Prostate gland (tissue), 2 donors: ENCODE measurements around the gene CCDC69.

Experiments used
- POLR2A ChIP-seq: fragments of 450-650 bp; IDR thresholded peaks from one replicate; pipeline ENCODE4 v1.6.1; 2016; ENCODE audit warnings: antibody characterized with exemption, mild to moderate bottlenecking
- POLR2AphosphoS5 ChIP-seq: sonication (generic); formaldehyde crosslinking; IDR thresholded peaks from one replicate; pipeline ENCODE4 v1.6.1; 2017; ENCODE audit warnings: antibody characterized with exemption
- TF ChIP-seq, protein P1 (sequence below), 4 experiments: fragments of 200-600 bp in 2 of 4; fragments of 450-650 bp in 2 of 4; sonication (generic) in 2 of 4; IDR thresholded peaks; 1 replicate in 3 of 4; 2 replicates in 1 of 4; pipeline ENCODE4 v1.5.1; 2016 to 2019; ENCODE audit warnings: antibody characterized with exemption in 4 of 4, mild to moderate bottlenecking in 2 of 4, moderate library complexity in 2 of 4

- TF ChIP-seq, protein P1, sequence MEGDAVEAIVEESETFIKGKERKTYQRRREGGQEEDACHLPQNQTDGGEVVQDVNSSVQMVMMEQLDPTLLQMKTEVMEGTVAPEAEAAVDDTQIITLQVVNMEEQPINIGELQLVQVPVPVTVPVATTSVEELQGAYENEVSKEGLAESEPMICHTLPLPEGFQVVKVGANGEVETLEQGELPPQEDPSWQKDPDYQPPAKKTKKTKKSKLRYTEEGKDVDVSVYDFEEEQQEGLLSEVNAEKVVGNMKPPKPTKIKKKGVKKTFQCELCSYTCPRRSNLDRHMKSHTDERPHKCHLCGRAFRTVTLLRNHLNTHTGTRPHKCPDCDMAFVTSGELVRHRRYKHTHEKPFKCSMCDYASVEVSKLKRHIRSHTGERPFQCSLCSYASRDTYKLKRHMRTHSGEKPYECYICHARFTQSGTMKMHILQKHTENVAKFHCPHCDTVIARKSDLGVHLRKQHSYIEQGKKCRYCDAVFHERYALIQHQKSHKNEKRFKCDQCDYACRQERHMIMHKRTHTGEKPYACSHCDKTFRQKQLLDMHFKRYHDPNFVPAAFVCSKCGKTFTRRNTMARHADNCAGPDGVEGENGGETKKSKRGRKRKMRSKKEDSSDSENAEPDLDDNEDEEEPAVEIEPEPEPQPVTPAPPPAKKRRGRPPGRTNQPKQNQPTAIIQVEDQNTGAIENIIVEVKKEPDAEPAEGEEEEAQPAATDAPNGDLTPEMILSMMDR (IDR thresholded peaks at IDR 0.05), result no peak
- TF ChIP-seq POLR2A (no peak), POLR2AphosphoS5 (no peak)
Measured at GRCh38 chr5:151173711-151174611, 49.9 kb downstream of the CCDC69 start.
